Neural cell (in vitro differentiated cells): ENCODE data around the gene PBX1.

Experiments
- CTCF ChIP-seq: fragments of 450-650 bp; IDR thresholded peaks from 2 replicates; pipeline ENCODE4 v1.5.1; 2014; ENCODE audit warnings: antibody characterized with exemption, mild to moderate bottlenecking, moderate library complexity; ENCODE audit not compliant: poor library complexity, severe bottlenecking
- EZH2 ChIP-seq: fragments of 200-600, 300-800 bp; shearing (Covaris generic), sonication (generic); IDR thresholded peaks from 2 replicates; pipeline ENCODE4 v1.6.1; 2014; ENCODE audit warnings: antibody characterized with exemption, low read length, borderline replicate concordance, mild to moderate bottlenecking; ENCODE audit not compliant: insufficient read depth, poor library complexity, severe bottlenecking

DNA sequence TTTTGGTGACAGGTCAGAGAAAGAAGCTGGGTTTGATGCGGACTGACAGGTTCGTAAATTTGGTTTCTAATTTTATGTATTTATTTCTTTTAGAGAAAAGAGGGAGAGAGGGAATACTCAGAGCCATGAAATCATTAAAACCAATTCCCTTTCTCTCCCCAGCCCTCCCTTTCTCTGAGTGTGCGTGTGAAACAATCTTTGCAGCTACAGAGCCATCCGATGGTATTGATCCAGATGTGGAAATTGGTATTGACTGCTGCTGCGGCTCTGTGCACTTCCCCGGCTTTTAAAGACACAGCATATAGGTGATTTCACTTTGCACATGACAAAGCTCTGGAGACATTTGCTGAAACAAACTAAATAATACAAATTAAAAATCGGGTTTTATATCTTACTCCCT, 42.4 kb upstream of the PBX1 start:
- TF ChIP-seq CTCF, result no peak
- TF ChIP-seq EZH2, result no peak
